ENCODE data around the gene RAP1GAP2. TPM values are rescaled to one million over a fixed set of nuclear protein-coding genes. Genes with fewer than 3 reads are reported as not detected.

The RAP1GAP2 gene
- total RNA-seq, 3 donors from 2014 or later (not counting 1 experiment from before 2014, with no cell fraction given), result 274 to 418 (median 390) TPM

DNA sequence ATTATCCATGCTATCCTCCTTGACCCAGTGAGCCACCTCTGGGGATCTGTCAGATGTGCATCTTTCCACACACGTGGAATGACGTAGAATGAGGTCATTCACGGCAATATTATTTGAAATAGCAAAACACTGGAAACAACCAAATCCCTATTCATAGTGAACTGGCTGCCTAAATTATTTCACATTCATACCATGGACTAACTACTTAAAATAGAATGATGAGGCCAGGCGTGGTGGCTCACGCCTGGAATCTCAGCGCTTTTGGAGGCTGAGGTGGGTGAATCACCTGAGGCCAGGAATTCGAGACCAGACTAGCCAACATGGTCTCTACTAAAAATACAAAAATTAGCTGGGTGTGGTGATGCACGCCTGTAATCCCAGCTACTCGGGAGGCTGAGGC lies 75.5 kb downstream of the RAP1GAP2 start:
- H3K4me1 ChIP-seq (ENCODE audit: control insufficient read depth, insufficient read depth, low read length), result peaks cover 17% of the 10 kb centered on the region
- TF ChIP-seq, protein P1, sequence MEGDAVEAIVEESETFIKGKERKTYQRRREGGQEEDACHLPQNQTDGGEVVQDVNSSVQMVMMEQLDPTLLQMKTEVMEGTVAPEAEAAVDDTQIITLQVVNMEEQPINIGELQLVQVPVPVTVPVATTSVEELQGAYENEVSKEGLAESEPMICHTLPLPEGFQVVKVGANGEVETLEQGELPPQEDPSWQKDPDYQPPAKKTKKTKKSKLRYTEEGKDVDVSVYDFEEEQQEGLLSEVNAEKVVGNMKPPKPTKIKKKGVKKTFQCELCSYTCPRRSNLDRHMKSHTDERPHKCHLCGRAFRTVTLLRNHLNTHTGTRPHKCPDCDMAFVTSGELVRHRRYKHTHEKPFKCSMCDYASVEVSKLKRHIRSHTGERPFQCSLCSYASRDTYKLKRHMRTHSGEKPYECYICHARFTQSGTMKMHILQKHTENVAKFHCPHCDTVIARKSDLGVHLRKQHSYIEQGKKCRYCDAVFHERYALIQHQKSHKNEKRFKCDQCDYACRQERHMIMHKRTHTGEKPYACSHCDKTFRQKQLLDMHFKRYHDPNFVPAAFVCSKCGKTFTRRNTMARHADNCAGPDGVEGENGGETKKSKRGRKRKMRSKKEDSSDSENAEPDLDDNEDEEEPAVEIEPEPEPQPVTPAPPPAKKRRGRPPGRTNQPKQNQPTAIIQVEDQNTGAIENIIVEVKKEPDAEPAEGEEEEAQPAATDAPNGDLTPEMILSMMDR (IDR thresholded peaks at IDR 0.05), result no peak
- H3K27me3 ChIP-seq (ENCODE audit: control insufficient read depth, insufficient read depth, low read length), result no peaks in the 10 kb centered on the region
- Mint-ChIP-seq H3K27me3 (ENCODE audit: low read depth in 2 of 2) (no peaks in the 10 kb centered on the region), H3K9me3 (no peaks in the 10 kb centered on the region), H3K4me3 (no peak overlapping the region), H3K36me3 (no peaks in the 10 kb centered on the region), H3K27ac (peak overlapping the region; percentile 60 to 63), H3K4me1 (peaks cover 50 to 68% of the 10 kb centered on the region in 2 donors)
- H3K36me3 ChIP-seq (ENCODE audit: control insufficient read depth, insufficient read depth, low read length), result peaks cover 9% of the 10 kb centered on the region
- H3K4me3 ChIP-seq (ENCODE audit: low read length), result no peak overlapping the region
- WGBS (ENCODE audit: insufficient coverage), result 92% methylated on average over 8 of the region's 9 CpGs
- no peak for DNase-seq
- no peak overlapping the region for H3K27ac ChIP-seq (ENCODE audit: low read length)
- no peak for ATAC-seq
- intact Hi-C loops (cut with micrococcal nuclease), result no loop called here
- no peaks in the 10 kb centered on the region for H3K9me3 ChIP-seq (ENCODE audit: control insufficient read depth, insufficient read depth, low read length)

DNA sequence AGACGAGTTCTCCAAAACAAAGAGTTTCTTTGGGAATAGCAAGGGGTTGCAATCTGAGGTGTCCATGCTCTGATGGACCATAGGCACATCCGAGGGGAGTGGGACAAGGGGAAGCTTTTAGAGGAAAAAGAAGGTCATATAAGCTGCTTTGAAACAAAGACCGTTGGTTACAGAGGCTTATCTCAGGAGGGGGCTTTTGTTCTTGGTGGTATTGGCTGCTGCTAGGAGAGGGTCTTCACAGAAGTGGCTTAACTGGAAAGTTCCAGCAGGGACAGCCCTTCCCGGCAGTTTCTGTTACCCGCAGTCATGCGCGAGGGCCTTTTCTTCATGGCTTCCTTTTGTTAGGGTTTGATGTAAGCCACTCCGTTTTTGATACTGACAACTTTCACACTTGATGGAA lies 76.0 kb downstream of the RAP1GAP2 start:
- Mint-ChIP-seq H3K4me3 (no peak overlapping the region), H3K9me3 (no peaks in the 10 kb centered on the region), H3K4me1 (peaks cover 50 to 72% of the 10 kb centered on the region in 2 donors), H3K27ac (peak overlapping the region in 1 of 2 donors; percentile 60), H3K27me3 (ENCODE audit: low read depth in 2 of 2) (no peaks in the 10 kb centered on the region), H3K36me3 (no peaks in the 10 kb centered on the region)
- no peak overlapping the region for H3K4me3 ChIP-seq (ENCODE audit: low read length)
- ATAC-seq, result no peak
- H3K9me3 ChIP-seq (ENCODE audit: control insufficient read depth, insufficient read depth, low read length), result no peaks in the 10 kb centered on the region
- H3K4me1 ChIP-seq (ENCODE audit: control insufficient read depth, insufficient read depth, low read length), result peaks cover 17% of the 10 kb centered on the region
- H3K27ac ChIP-seq (ENCODE audit: low read length), result no peak overlapping the region
- H3K36me3 ChIP-seq (ENCODE audit: control insufficient read depth, insufficient read depth, low read length), result peaks cover 9% of the 10 kb centered on the region
- intact Hi-C loops (cut with micrococcal nuclease), result no loop called here
- 87% methylated on average over 8 of the region's 8 CpGs for WGBS (ENCODE audit: insufficient coverage)
- TF ChIP-seq, protein P1 (IDR thresholded peaks at IDR 0.05), result no peak
- no peaks in the 10 kb centered on the region for H3K27me3 ChIP-seq (ENCODE audit: control insufficient read depth, insufficient read depth, low read length)
- DNase-seq, result no peak

DNA sequence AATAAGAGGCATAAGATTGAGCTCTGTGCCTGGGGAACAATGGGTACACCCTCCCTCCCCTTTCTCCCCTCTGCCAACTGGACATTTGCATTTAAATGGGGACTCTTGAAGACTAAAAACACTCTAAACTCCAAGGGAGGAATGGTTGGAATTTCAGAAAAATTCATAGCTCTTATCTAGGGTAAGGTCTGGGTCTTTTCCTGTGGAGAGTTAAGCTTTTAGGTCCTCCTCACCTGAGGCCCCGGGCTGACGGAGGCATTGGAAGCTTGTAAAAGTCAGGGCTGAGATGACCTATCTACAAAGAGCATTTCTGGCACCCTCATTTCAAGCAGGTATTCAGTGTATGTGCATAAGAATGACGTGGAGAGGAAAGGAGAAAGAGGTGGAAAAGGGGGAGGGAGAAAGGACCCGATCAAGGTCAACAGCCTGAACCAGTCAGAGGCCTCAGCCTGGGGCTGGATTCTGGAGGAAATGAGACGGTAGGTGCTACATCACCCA lies 78.0 kb downstream of the RAP1GAP2 start:
- Mint-ChIP-seq H3K36me3 (no peaks in the 10 kb centered on the region), H3K4me1 (peaks cover 56 to 77% of the 10 kb centered on the region in 2 donors), H3K4me3 (no peak overlapping the region), H3K27me3 (ENCODE audit: low read depth in 2 of 2) (no peaks in the 10 kb centered on the region), H3K9me3 (no peaks in the 10 kb centered on the region), H3K27ac (peak overlapping the region; percentile 43 to 72)
- 88% methylated on average over 5 of the region's 5 CpGs for WGBS (ENCODE audit: insufficient coverage)
- TF ChIP-seq, protein P1 (IDR thresholded peaks at IDR 0.05), result no peak
- no peak overlapping the region for H3K4me3 ChIP-seq (ENCODE audit: low read length)
- peaks cover 10% of the 10 kb centered on the region for H3K36me3 ChIP-seq (ENCODE audit: control insufficient read depth, insufficient read depth, low read length)
- no peak for ATAC-seq
- H3K27ac ChIP-seq (ENCODE audit: low read length), result no peak overlapping the region
- no peaks in the 10 kb centered on the region for H3K9me3 ChIP-seq (ENCODE audit: control insufficient read depth, insufficient read depth, low read length)
- intact Hi-C loops (cut with micrococcal nuclease), result no loop called here
- peaks cover 36% of the 10 kb centered on the region for H3K4me1 ChIP-seq (ENCODE audit: control insufficient read depth, insufficient read depth, low read length)
- DNase-seq, result no peak
- H3K27me3 ChIP-seq (ENCODE audit: control insufficient read depth, insufficient read depth, low read length), result no peaks in the 10 kb centered on the region

DNA sequence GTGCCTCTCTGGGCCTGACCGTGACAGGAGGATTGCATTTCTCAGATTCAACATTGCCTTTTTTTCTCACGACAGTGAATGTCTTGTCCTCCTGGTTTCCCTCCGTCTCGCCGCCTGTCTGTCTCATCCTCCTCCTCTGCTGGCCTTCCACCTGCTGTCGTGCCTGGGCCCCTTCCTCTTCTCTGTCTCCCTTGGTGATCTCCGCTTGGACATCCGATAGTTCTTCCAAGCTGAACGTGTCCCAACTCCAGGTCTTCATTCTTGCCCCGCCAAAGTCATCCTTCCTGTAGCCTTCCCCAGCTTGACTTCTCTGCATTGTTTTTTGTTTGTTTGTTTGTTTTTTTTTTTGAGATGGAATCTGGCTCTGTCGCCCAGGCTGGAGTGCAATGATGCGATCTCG lies 79.4 kb downstream of the RAP1GAP2 start:
- ATAC-seq (no peak), DNase-seq (no peak)
- TF ChIP-seq, protein P1 (IDR thresholded peaks at IDR 0.05), result no peak
- H3K27ac ChIP-seq (ENCODE audit: low read length), result no peak overlapping the region
- H3K4me3 ChIP-seq (ENCODE audit: low read length), result no peak overlapping the region
- Mint-ChIP-seq H3K9me3 (no peaks in the 10 kb centered on the region), H3K36me3 (no peaks in the 10 kb centered on the region), H3K4me3 (no peak overlapping the region), H3K27me3 (ENCODE audit: low read depth in 2 of 2) (no peaks in the 10 kb centered on the region), H3K27ac (peak overlapping the region; percentile 43 to 72), H3K4me1 (peaks cover 66 to 80% of the 10 kb centered on the region in 2 donors)
- H3K27me3 ChIP-seq (ENCODE audit: control insufficient read depth, insufficient read depth, low read length), result no peaks in the 10 kb centered on the region
- intact Hi-C loops (cut with micrococcal nuclease), result no loop called here
- H3K9me3 ChIP-seq (ENCODE audit: control insufficient read depth, insufficient read depth, low read length), result no peaks in the 10 kb centered on the region
- H3K4me1 ChIP-seq (ENCODE audit: control insufficient read depth, insufficient read depth, low read length), result peaks cover 45% of the 10 kb centered on the region
- peaks cover 6% of the 10 kb centered on the region for H3K36me3 ChIP-seq (ENCODE audit: control insufficient read depth, insufficient read depth, low read length)
- WGBS (ENCODE audit: insufficient coverage), result 92% methylated on average over 13 of the region's 13 CpGs

Data from natural killer cell (primary cell).